Measurements from ENCODE around the gene SLC7A14.

Gene SLC7A14

DNA sequence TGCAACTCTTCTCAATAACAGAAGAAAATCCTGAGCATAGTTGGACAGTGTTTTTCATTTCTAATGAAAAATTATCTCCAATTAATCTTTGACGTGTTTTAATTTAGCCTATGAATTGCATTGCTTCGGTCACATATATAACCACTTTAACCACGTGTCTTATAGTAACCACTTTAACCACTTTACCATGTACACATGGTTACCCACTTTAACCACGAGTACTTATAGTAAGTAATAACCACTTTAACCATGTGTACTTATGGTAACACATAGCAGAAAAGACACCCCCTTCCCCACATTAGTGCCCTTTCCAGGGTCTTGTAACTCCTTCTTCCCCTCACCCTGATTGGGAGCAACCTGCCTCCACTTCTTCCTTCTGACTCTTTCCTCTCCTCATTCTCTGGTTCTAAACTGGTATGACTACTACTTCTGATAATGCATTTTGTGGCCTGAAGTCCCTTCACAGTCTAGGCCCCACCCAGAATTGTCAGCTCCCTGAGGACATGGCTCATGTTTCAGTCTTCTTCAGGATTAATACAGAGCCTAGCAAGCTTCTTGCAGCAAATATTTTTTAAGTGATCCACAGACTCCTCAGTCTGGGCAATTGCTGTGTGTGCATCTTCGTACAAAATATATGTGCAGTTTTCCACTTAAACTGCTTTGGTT, 25.0 kb downstream of the SLC7A14 start:
- Histone ChIP-seq H3K56ac (ENCODE audit: low read length) (no peak overlapping the region), H4K5ac (ENCODE audit: low read length) (no peak overlapping the region), H4K8ac (ENCODE audit: low read depth, low read length) (no peak overlapping the region), H3K18ac (ENCODE audit: low read length) (no peak overlapping the region), H3K36me3 (ENCODE audit: control insufficient read depth, insufficient read depth, low read length) (no peaks in the 10 kb centered on the region), H3K9ac (ENCODE audit: low read length) (no peak overlapping the region), H3K4me3 (ENCODE audit: low read length) (no peak overlapping the region), H3K79me2 (ENCODE audit: control insufficient read depth, insufficient read depth, low read length) (no peaks in the 10 kb centered on the region), H3K27ac (ENCODE audit: low read depth, low read length) (no peak overlapping the region), H2AK5ac (ENCODE audit: low read length) (no peak overlapping the region), H2BK5ac (ENCODE audit: low read length) (no peak overlapping the region), H3K79me1 (ENCODE audit: low read length) (no peaks in the 10 kb centered on the region), H3K4ac (ENCODE audit: low read depth, low read length) (no peak overlapping the region), H3K4me1 (ENCODE audit: control insufficient read depth, low read depth, low read length) (no peaks in the 10 kb centered on the region), H2BK15ac (replicated peaks; ENCODE audit: low read depth) (no peak overlapping the region), H3K23ac (ENCODE audit: low read length) (no peak overlapping the region), H3K27me3 (ENCODE audit: insufficient read depth, low read length, poor library complexity) (no peaks in the 10 kb centered on the region), H3K4me2 (ENCODE audit: low read length) (no peak overlapping the region), H2BK120ac (ENCODE audit: low read depth, low read length) (no peak overlapping the region)
- no peak for DNase-seq
- WGBS (ENCODE audit: extremely low coverage, insufficient coverage, low lambda C conversion rate): 100% methylated on average over 1 of the region's 5 CpGs

DNA sequence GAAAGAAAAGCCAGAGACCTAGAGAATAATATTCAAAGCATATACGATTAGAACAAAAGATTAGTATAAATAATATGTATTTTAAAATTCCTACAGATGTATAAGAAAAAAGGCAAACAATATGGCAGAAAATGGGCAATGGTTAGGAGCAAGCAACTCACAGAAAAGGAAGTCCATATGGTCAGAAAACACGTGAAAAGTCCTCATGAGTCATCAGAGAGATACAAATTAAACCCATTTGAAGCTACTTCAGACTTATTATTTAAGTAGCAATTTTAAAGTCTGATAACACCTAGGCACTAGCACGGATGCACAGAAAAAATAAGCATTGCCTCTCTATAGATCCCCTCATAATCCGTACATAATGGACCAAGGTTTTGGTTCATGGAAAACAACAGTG, 25.6 kb downstream of the SLC7A14 start:
- H2AK5ac ChIP-seq (ENCODE audit: low read length): no peak overlapping the region
- H3K79me1 ChIP-seq (ENCODE audit: low read length): no peaks in the 10 kb centered on the region
- H3K23ac ChIP-seq (ENCODE audit: low read length): no peak overlapping the region
- no peak overlapping the region for H4K5ac ChIP-seq (ENCODE audit: low read length)
- DNase-seq: no peak
- no peak overlapping the region for H3K4me2 ChIP-seq (ENCODE audit: low read length)
- H3K4me1 ChIP-seq (ENCODE audit: control insufficient read depth, low read depth, low read length): no peaks in the 10 kb centered on the region
- H3K36me3 ChIP-seq (ENCODE audit: control insufficient read depth, insufficient read depth, low read length): no peaks in the 10 kb centered on the region
- H3K27me3 ChIP-seq (ENCODE audit: insufficient read depth, low read length, poor library complexity): no peaks in the 10 kb centered on the region
- H3K56ac ChIP-seq (ENCODE audit: low read length): no peak overlapping the region
- H3K27ac ChIP-seq (ENCODE audit: low read depth, low read length): no peak overlapping the region
- no peaks in the 10 kb centered on the region for H3K79me2 ChIP-seq (ENCODE audit: control insufficient read depth, insufficient read depth, low read length)
- H2BK5ac ChIP-seq (ENCODE audit: low read length): no peak overlapping the region
- no peak overlapping the region for H2BK120ac ChIP-seq (ENCODE audit: low read depth, low read length)
- H3K9ac ChIP-seq (ENCODE audit: low read length): no peak overlapping the region
- no peak overlapping the region for H2BK15ac ChIP-seq (replicated peaks; ENCODE audit: low read depth)
- no CpG with 5 or more reads among the region's 4 CpGs for WGBS (ENCODE audit: extremely low coverage, insufficient coverage, low lambda C conversion rate)
- H3K18ac ChIP-seq (ENCODE audit: low read length): no peak overlapping the region
- H3K4me3 ChIP-seq (ENCODE audit: low read length): no peak overlapping the region
- no peak overlapping the region for H4K8ac ChIP-seq (ENCODE audit: low read depth, low read length)
- H3K4ac ChIP-seq (ENCODE audit: low read depth, low read length): no peak overlapping the region

DNA sequence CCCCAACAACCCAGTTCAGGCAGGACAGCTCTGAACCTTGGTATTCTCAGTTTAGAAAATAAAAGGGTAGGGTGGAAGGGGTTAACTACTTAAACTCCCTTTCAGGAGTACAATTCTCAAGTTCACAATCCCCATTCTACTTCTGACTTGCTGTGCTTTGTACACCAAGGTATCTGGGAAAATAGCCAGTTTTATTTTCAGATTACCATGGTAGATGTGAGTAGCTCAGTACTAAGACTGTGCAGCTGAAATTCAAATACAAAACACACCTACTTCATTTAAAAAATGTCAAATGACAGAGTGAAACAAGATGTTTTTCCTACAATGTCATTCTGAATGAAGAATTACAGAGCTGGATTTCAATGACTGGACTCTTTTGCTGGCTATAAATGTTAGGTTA, 27.4 kb downstream of the SLC7A14 start:
- no peak overlapping the region for H3K9ac ChIP-seq (ENCODE audit: low read length)
- no peaks in the 10 kb centered on the region for H3K79me1 ChIP-seq (ENCODE audit: low read length)
- H3K36me3 ChIP-seq (ENCODE audit: control insufficient read depth, insufficient read depth, low read length): no peaks in the 10 kb centered on the region
- H3K18ac ChIP-seq (ENCODE audit: low read length): no peak overlapping the region
- no peak for DNase-seq
- no peaks in the 10 kb centered on the region for H3K27me3 ChIP-seq (ENCODE audit: insufficient read depth, low read length, poor library complexity)
- no peak overlapping the region for H4K8ac ChIP-seq (ENCODE audit: low read depth, low read length)
- H3K56ac ChIP-seq (ENCODE audit: low read length): no peak overlapping the region
- no peak overlapping the region for H2AK5ac ChIP-seq (ENCODE audit: low read length)
- no peak overlapping the region for H2BK5ac ChIP-seq (ENCODE audit: low read length)
- H4K5ac ChIP-seq (ENCODE audit: low read length): no peak overlapping the region
- no peak overlapping the region for H3K23ac ChIP-seq (ENCODE audit: low read length)
- no peak overlapping the region for H2BK15ac ChIP-seq (replicated peaks; ENCODE audit: low read depth)
- H3K4me3 ChIP-seq (ENCODE audit: low read length): no peak overlapping the region
- no peak overlapping the region for H3K4me2 ChIP-seq (ENCODE audit: low read length)
- no peaks in the 10 kb centered on the region for H3K79me2 ChIP-seq (ENCODE audit: control insufficient read depth, insufficient read depth, low read length)
- H2BK120ac ChIP-seq (ENCODE audit: low read depth, low read length): no peak overlapping the region
- H3K4ac ChIP-seq (ENCODE audit: low read depth, low read length): no peak overlapping the region
- no peak overlapping the region for H3K27ac ChIP-seq (ENCODE audit: low read depth, low read length)
- no peaks in the 10 kb centered on the region for H3K4me1 ChIP-seq (ENCODE audit: control insufficient read depth, low read depth, low read length)

DNA sequence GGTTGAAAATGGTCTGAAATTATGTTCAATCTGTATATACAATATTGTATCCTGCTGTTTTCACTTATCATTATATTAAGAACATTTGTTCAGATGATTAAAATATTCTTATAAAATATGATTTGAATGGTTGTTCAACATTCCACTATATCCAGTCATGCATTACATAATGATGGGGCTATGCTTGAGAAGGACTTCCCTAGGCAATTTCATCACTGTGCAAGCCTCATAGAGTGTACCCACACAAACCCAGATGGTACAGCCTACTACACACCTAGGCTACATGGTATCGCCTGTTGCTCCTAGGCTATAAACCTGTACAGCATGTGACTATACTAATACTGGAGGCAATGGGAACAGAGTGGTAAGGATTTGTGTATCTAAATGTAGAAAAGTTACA, 30.5 kb downstream of the SLC7A14 start:
- no CpG with 5 or more reads among the region's 1 CpG for WGBS (ENCODE audit: extremely low coverage, insufficient coverage, low lambda C conversion rate)
- H3K4me2 ChIP-seq (ENCODE audit: low read length): no peak overlapping the region

DNA sequence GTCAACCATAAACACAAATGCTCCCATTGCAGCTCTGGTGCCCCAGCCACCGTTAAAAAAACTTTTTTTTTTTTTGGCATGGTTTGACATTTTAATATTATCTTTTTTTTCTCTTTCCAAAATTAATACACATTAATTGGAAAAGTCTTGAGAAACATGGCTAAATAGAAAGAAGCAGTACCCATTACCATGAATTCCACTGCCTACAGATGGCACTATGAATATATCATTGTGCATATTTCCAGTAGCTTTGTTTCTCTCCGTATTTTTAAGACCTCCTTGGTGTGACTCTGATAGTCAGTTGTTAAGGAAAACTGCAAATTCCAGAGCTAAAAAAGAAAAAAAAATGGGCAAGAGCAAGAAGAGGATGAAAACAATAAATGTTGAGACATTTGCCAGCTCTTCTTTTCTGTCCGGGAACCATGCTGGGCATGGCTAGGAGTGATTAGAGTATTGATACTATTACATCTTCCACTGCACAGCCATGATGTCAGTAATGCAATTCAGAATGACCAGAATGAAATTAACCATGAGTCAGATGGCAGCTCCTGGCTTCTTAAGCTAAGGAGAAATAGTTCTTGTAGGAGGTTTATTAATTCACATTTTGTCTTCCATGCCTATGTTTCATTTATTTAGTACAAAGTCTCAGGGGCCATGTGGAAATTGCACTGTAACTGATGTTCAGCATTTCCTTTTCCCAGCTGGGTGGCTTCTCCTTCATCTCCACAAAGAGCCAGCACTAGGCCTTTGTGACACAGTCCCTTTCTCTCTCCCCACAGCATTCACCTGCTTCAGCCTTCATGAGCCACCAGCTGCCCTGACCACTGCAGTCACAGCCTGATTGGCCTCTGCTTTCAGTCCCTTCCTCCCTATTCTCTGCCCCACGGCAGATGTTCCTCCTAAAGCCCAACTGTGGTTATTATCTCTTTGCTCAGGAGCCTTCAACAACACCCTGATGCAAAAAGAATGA, 31.8 kb downstream of the SLC7A14 start:
- H3K79me2 ChIP-seq (ENCODE audit: control insufficient read depth, insufficient read depth, low read length): no peaks in the 10 kb centered on the region
- H3K9ac ChIP-seq (ENCODE audit: low read length): no peak overlapping the region
- no peak overlapping the region for H3K4me3 ChIP-seq (ENCODE audit: low read length)
- H3K27me3 ChIP-seq (ENCODE audit: insufficient read depth, low read length, poor library complexity): no peaks in the 10 kb centered on the region
- H3K4me1 ChIP-seq (ENCODE audit: control insufficient read depth, low read depth, low read length): no peaks in the 10 kb centered on the region
- H3K23ac ChIP-seq (ENCODE audit: low read length): no peak overlapping the region
- H2BK120ac ChIP-seq (ENCODE audit: low read depth, low read length): no peak overlapping the region
- H3K36me3 ChIP-seq (ENCODE audit: control insufficient read depth, insufficient read depth, low read length): no peaks in the 10 kb centered on the region
- no peak overlapping the region for H4K5ac ChIP-seq (ENCODE audit: low read length)
- H3K18ac ChIP-seq (ENCODE audit: low read length): no peak overlapping the region
- H3K4ac ChIP-seq (ENCODE audit: low read depth, low read length): no peak overlapping the region
- no peak overlapping the region for H3K56ac ChIP-seq (ENCODE audit: low read length)
- H2BK5ac ChIP-seq (ENCODE audit: low read length): no peak overlapping the region
- DNase-seq: no peak
- H3K79me1 ChIP-seq (ENCODE audit: low read length): no peaks in the 10 kb centered on the region
- WGBS (ENCODE audit: extremely low coverage, insufficient coverage, low lambda C conversion rate): no CpG with 5 or more reads among the region's 4 CpGs
- no peak overlapping the region for H3K27ac ChIP-seq (ENCODE audit: low read depth, low read length)
- no peak overlapping the region for H3K4me2 ChIP-seq (ENCODE audit: low read length)
- H4K8ac ChIP-seq (ENCODE audit: low read depth, low read length): no peak overlapping the region
- H2BK15ac ChIP-seq (replicated peaks; ENCODE audit: low read depth): no peak overlapping the region
- no peak overlapping the region for H2AK5ac ChIP-seq (ENCODE audit: low read length)

More for the DNA sequence above, 30.5 kb downstream of the SLC7A14 start:
- H3K79me1 ChIP-seq (ENCODE audit: low read length): no peaks in the 10 kb centered on the region
- H3K23ac ChIP-seq (ENCODE audit: low read length): no peak overlapping the region
- no peak overlapping the region for H2BK120ac ChIP-seq (ENCODE audit: low read depth, low read length)
- no peak overlapping the region for H2BK15ac ChIP-seq (replicated peaks; ENCODE audit: low read depth)
- no peak overlapping the region for H3K4me3 ChIP-seq (ENCODE audit: low read length)
- no peaks in the 10 kb centered on the region for H3K27me3 ChIP-seq (ENCODE audit: insufficient read depth, low read length, poor library complexity)
- H3K56ac ChIP-seq (ENCODE audit: low read length): no peak overlapping the region
- H3K36me3 ChIP-seq (ENCODE audit: control insufficient read depth, insufficient read depth, low read length): no peaks in the 10 kb centered on the region
- no peak overlapping the region for H2AK5ac ChIP-seq (ENCODE audit: low read length)
- H3K4me1 ChIP-seq (ENCODE audit: control insufficient read depth, low read depth, low read length): no peaks in the 10 kb centered on the region
- no peak overlapping the region for H3K9ac ChIP-seq (ENCODE audit: low read length)
- no peak overlapping the region for H2BK5ac ChIP-seq (ENCODE audit: low read length)
- H3K18ac ChIP-seq (ENCODE audit: low read length): no peak overlapping the region
- H4K5ac ChIP-seq (ENCODE audit: low read length): no peak overlapping the region
- no peak overlapping the region for H4K8ac ChIP-seq (ENCODE audit: low read depth, low read length)
- DNase-seq: no peak
- H3K79me2 ChIP-seq (ENCODE audit: control insufficient read depth, insufficient read depth, low read length): no peaks in the 10 kb centered on the region
- no peak overlapping the region for H3K27ac ChIP-seq (ENCODE audit: low read depth, low read length)
- no peak overlapping the region for H3K4ac ChIP-seq (ENCODE audit: low read depth, low read length)
